Measurements from ENCODE around the gene DNAJC16.

DNAJC16 gene

DNA sequence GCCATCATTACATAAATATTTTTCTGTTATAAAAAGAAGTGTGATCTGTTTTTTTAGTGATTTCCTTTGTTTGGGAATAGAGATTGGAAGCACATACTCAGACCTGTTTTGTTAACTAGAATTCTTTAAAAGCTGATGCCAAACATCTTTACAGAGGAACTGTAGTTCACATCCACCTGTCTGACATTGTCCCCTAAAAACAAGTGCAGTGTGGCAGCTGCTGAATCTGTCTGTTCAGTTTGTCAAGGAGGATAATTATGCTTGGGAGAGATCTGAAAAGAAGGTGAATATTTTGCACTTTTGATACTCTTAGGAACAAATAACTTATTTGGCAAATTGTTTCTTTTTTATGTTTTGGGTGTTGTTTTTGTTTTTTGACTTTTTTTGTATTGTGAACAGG is 44.6 kb downstream of the DNAJC16 start:
- no peak overlapping the region for H3K4me3 ChIP-seq (ENCODE audit: low read depth, low read length)
- no peak for DNase-seq (ENCODE audit: low read depth)
- TF ChIP-seq POLR2A (IDR thresholded peaks at IDR 0.05; ENCODE audit: extremely low read depth, insufficient read length): no peak
- TF ChIP-seq, protein P1, sequence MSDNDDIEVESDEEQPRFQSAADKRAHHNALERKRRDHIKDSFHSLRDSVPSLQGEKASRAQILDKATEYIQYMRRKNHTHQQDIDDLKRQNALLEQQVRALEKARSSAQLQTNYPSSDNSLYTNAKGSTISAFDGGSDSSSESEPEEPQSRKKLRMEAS (IDR thresholded peaks at IDR 0.05; ENCODE audit: low read depth, low read length): no peak
- no peak for TF ChIP-seq CTCF (IDR thresholded peaks at IDR 0.05; ENCODE audit: low read depth, low read length)
- no peak for TF ChIP-seq MYC (IDR thresholded peaks at IDR 0.05; ENCODE audit: low read depth, low read length)

DNA sequence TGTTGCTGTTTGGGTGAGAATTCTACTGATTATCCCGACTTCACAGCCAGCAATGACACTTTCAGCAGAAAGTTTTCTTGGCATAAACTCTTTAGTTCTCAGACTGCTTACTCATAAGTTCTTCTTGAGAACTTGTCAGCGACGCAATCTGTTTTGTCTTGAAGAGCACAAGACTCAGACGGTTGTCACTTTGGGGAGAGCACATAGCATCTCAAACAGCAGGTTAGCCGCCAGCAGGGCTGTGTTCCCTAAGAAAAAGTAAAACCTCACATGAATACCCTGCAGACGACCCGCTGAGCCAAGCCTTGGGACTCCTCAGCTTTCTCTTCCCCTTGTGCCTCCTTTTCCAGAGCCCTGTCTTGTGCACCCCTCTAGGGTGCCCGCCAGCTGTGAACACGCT is 46.8 kb downstream of the DNAJC16 start:
- DNase-seq (ENCODE audit: low read depth): no peak
- no peak overlapping the region for H3K4me3 ChIP-seq (ENCODE audit: low read depth, low read length)
- no peak for TF ChIP-seq MYC (IDR thresholded peaks at IDR 0.05; ENCODE audit: low read depth, low read length)
- TF ChIP-seq POLR2A (IDR thresholded peaks at IDR 0.05; ENCODE audit: extremely low read depth, insufficient read length): no peak
- no peak for TF ChIP-seq CTCF (IDR thresholded peaks at IDR 0.05; ENCODE audit: low read depth, low read length)
- TF ChIP-seq, protein P1 (IDR thresholded peaks at IDR 0.05; ENCODE audit: low read depth, low read length): no peak

GRCh38 chr1:15574741-15575140 is 48.1 kb downstream of the DNAJC16 start:
- DNase-seq (ENCODE audit: low read depth): no peak
- no peak overlapping the region for H3K4me3 ChIP-seq (ENCODE audit: low read depth, low read length)
- no peak for TF ChIP-seq CTCF (IDR thresholded peaks at IDR 0.05; ENCODE audit: low read depth, low read length)

DNA sequence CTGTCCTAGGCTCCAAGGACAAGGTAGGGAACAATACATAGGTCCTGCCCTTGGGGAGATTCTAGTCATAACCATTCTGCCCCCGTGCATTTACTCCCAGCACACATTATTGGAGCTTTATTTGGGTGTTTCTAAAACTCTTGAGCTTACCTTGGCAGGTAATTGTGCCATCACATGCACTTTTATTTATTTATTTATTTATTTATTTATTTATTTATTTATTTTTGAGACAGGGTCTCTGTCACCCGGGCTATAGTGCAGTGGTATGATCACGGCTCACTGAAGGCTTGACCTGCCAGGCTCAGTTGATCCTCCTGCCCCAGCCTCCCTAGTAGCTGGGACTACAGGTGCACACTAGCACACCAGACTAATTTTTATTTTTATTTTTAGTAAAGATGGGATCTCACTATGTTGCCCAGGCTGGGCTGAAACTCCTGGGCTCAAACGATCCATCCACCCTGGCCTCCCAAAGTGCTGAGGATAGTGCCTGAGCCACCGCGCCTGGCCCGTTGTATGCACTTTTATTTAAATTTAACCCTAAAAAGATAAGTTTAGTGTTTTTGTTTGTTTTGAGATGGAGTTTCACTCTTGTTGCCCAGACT is 49.0 kb downstream of the DNAJC16 start:
- no peak overlapping the region for H3K4me3 ChIP-seq (ENCODE audit: low read depth, low read length)
- DNase-seq (ENCODE audit: low read depth): no peak
- TF ChIP-seq, protein P1 (IDR thresholded peaks at IDR 0.05; ENCODE audit: low read depth, low read length): no peak
- TF ChIP-seq CTCF (IDR thresholded peaks at IDR 0.05; ENCODE audit: low read depth, low read length) (no peak), POLR2A (IDR thresholded peaks at IDR 0.05; ENCODE audit: extremely low read depth, insufficient read length) (no peak), MYC (IDR thresholded peaks at IDR 0.05; ENCODE audit: low read depth, low read length) (no peak)

DNA sequence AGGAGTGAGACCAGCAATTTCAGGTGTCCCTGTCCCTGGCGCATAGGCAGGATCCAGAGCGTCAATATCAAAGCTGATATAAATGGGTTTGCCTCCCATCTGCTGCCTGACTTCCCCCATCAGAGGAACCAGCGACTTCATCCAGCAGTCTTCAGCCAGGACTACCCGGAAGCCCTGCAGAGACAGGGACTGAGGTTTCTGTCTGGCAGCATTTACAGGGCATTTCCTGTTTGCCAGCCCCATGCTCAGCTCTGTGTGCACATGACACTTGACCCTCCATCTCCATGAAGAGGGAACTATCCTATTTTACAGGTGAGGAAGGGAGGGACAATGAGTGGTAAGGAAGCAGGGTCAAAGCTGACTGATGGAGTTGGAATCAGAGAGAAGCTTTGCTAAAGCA is 51.0 kb downstream of the DNAJC16 start:
- no peak overlapping the region for H3K4me3 ChIP-seq (ENCODE audit: low read depth, low read length)
- no peak for DNase-seq (ENCODE audit: low read depth)
- TF ChIP-seq, protein P1 (IDR thresholded peaks at IDR 0.05; ENCODE audit: low read depth, low read length): no peak
- TF ChIP-seq POLR2A (IDR thresholded peaks at IDR 0.05; ENCODE audit: extremely low read depth, insufficient read length) (no peak), MYC (IDR thresholded peaks at IDR 0.05; ENCODE audit: low read depth, low read length) (no peak), CTCF (IDR thresholded peaks at IDR 0.05; ENCODE audit: low read depth, low read length) (no peak)

All from NB4 (cell line).